Neural crest cell (in vitro differentiated cells): Measurements from ENCODE around the gene KRTAP22-2. TPM values are rescaled to one million over a fixed set of nuclear protein-coding genes. Genes with fewer than 3 reads are reported as not detected.

Experiments used
- DNase-seq: peaks from one replicate; pipeline ENCODE4 v3.0.0; 2021; ENCODE audit warnings: low read depth, mixed read lengths, low spot score
- H3K27ac Mint-ChIP-seq: one replicate; pipeline ENCODE4 v1.8.0; 2021; ENCODE audit warnings: mild to moderate bottlenecking, mixed read lengths; ENCODE audit not compliant: unreplicated experiment
- H3K27me3 Mint-ChIP-seq: 2 replicates; pipeline ENCODE4 v1.8.0; 2021; ENCODE audit warnings: low read depth, mild to moderate bottlenecking, mixed read lengths
- H3K36me3 Mint-ChIP-seq: 2 replicates; pipeline ENCODE4 v1.8.0; 2021; ENCODE audit warnings: low read depth, mild to moderate bottlenecking, mixed read lengths
- H3K4me1 Mint-ChIP-seq: 2 replicates; pipeline ENCODE4 v1.8.0; 2021; ENCODE audit warnings: mixed read lengths
- H3K4me3 Mint-ChIP-seq: one replicate; pipeline ENCODE4 v1.8.0; 2021; ENCODE audit warnings: mild to moderate bottlenecking, mixed read lengths
- H3K9me3 Mint-ChIP-seq: 2 replicates; pipeline ENCODE4 v1.8.0; 2021; ENCODE audit warnings: mixed read lengths
- CTCF ChIP-seq: fragments of 200-600 bp; sonication (generic); conservative IDR thresholded peaks from 2 replicates; pipeline ENCODE4 v1.5.0; 2021; ENCODE audit warnings: antibody characterized with exemption, mild to moderate bottlenecking
- total RNA-seq: library from RNA; stranded (reverse); gene quantifications from 2 replicates; pipeline ENCODE4 v1.2.1, GENCODE V29; 2021

Gene KRTAP22-2
- total RNA-seq, 1 donor from 2014 or later, result not detected

- no peak for TF ChIP-seq CTCF
- Mint-ChIP-seq H3K36me3 (peaks cover 3% of the 10 kb centered on the region), H3K4me1 (no peaks in the 10 kb centered on the region), H3K4me3 (no peak overlapping the region), H3K27ac (no peak overlapping the region), H3K9me3 (peaks cover 20% of the 10 kb centered on the region), H3K27me3 (no peaks in the 10 kb centered on the region)
- no peak for DNase-seq
These were observed 35.1 kb downstream of the KRTAP22-2 start for GRCh38 chr21:30555095-30555494.

- Mint-ChIP-seq H3K36me3 (peaks cover 6% of the 10 kb centered on the region), H3K27me3 (no peaks in the 10 kb centered on the region)
These were observed 37.4 kb downstream of the KRTAP22-2 start for GRCh38 chr21:30552782-30553181.

GRCh38 chr21:30541764-30542163 lies 48.4 kb downstream of the KRTAP22-2 start, which contains the start of gene KRTAP19-6:
Gene KRTAP19-6 (minus strand): TSS chr21:30541864. CDS start chr21:30541833, 31 bp downstream.
- H3K36me3 Mint-ChIP-seq, result no peaks in the 10 kb centered on the region
- no peak for TF ChIP-seq CTCF
- DNase-seq, result no peak
- H3K27me3 Mint-ChIP-seq, result no peaks in the 10 kb centered on the region
- no peak within 1 kb of the TSS for H3K27ac Mint-ChIP-seq
- no peak within 1 kb of the TSS for H3K4me3 Mint-ChIP-seq
- no peaks in the 10 kb centered on the region for H3K4me1 Mint-ChIP-seq
- peaks cover 5% of the 10 kb centered on the region for H3K9me3 Mint-ChIP-seq

More at GRCh38 chr21:30552782-30553181, 37.4 kb downstream of the KRTAP22-2 start:
- no peak overlapping the region for H3K4me3 Mint-ChIP-seq
- no peak for DNase-seq
- no peaks in the 10 kb centered on the region for H3K4me1 Mint-ChIP-seq
- H3K27ac Mint-ChIP-seq, result no peak overlapping the region
- H3K9me3 Mint-ChIP-seq, result peaks cover 24% of the 10 kb centered on the region
- no peak for TF ChIP-seq CTCF

Other genes with a start within 250 kb of the KRTAP22-2 start
- gene KRTAP23-1, start 241.8 kb downstream of the KRTAP22-2 start, total RNA-seq, result not detected in 2 replicates
- not detected in 2 replicates for gene KRTAP13-2, start 218.1 kb downstream of the KRTAP22-2 start, total RNA-seq
- gene KRTAP13-1, start 194.4 kb downstream of the KRTAP22-2 start, total RNA-seq, result not detected in 2 replicates
- gene KRTAP13-3, start 164.5 kb downstream of the KRTAP22-2 start, total RNA-seq, result not detected in 2 replicates
- gene KRTAP13-4, start 160.2 kb downstream of the KRTAP22-2 start, total RNA-seq, result not detected in 2 replicates
- not detected in 2 replicates for gene KRTAP15-1, start 150.1 kb downstream of the KRTAP22-2 start, total RNA-seq
- gene KRTAP19-1, start 110.0 kb downstream of the KRTAP22-2 start, total RNA-seq, result not detected in 2 replicates
- gene KRTAP19-2, start 103.0 kb downstream of the KRTAP22-2 start, total RNA-seq, result not detected in 2 replicates
- not detected in 2 replicates for gene KRTAP19-3, start 98.4 kb downstream of the KRTAP22-2 start, total RNA-seq
- not detected in 2 replicates for gene KRTAP19-4, start 93.2 kb downstream of the KRTAP22-2 start, total RNA-seq
- gene KRTAP19-5, start 88.3 kb downstream of the KRTAP22-2 start, total RNA-seq, result not detected in 2 replicates
- gene KRTAP19-6, start 48.5 kb downstream of the KRTAP22-2 start, total RNA-seq, result not detected in 2 replicates
- gene KRTAP19-7, start 29.1 kb downstream of the KRTAP22-2 start, total RNA-seq, result not detected in 2 replicates
- not detected in 2 replicates for gene KRTAP6-3, start 2.0 kb upstream of the KRTAP22-2 start, total RNA-seq
- gene KRTAP6-2, start 8.5 kb upstream of the KRTAP22-2 start, total RNA-seq, result not detected in 2 replicates
- not detected in 2 replicates for gene KRTAP22-1, start 10.7 kb upstream of the KRTAP22-2 start, total RNA-seq
- gene KRTAP6-1, start 23.5 kb upstream of the KRTAP22-2 start, total RNA-seq, result not detected in 2 replicates
- gene KRTAP20-1, start 26.0 kb upstream of the KRTAP22-2 start, total RNA-seq, result not detected in 2 replicates
- gene KRTAP20-4, start 30.2 kb upstream of the KRTAP22-2 start, total RNA-seq, result not detected in 2 replicates
- not detected in 2 replicates for gene KRTAP20-2, start 44.8 kb upstream of the KRTAP22-2 start, total RNA-seq
- gene KRTAP20-3, start 52.5 kb upstream of the KRTAP22-2 start, total RNA-seq, result not detected in 2 replicates
- not detected in 2 replicates for gene KRTAP21-3, start 128.4 kb upstream of the KRTAP22-2 start, total RNA-seq
- not detected in 2 replicates for gene KRTAP21-2, start 156.9 kb upstream of the KRTAP22-2 start, total RNA-seq
- not detected in 2 replicates for gene KRTAP21-1, start 165.0 kb upstream of the KRTAP22-2 start, total RNA-seq
- not detected in 2 replicates for gene KRTAP8-1, start 222.9 kb upstream of the KRTAP22-2 start, total RNA-seq
- not detected in 2 replicates for gene KRTAP7-1, start 239.4 kb upstream of the KRTAP22-2 start, total RNA-seq